Measurements from ENCODE around the gene PEX5L. TPM values are rescaled to one million over a fixed set of nuclear protein-coding genes. Genes with fewer than 3 reads are reported as not detected.

PEX5L gene
- total RNA-seq, 4 donors from 2014 or later, result 1.2 TPM; not detected in 3

DNA sequence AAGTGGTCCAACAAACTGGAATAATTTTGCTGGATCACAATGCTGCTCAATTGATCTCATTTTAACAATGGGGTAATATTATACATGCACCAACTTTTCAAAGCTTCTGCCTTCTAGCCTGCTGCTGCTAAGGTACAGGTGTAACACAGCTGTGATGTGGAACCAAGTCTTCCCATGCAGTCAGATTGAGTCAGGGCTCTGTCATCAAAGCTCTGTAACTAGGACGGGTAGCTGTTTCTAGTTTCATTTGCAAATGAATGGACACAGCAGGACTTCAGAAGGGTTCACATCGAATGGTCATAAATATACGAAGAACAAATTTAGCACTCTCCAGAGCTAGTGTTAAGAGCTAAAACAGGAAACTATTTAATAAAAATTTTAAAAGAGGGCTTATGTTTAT, 194.7 kb downstream of the PEX5L start:
- Histone ChIP-seq H3K4me1 (no peaks in the 10 kb centered on the region), H3K9me3 (no peaks in the 10 kb centered on the region), H3K27ac (no peak overlapping the region), H3K36me3 (no peaks in the 10 kb centered on the region), H3K27me3 (no peaks in the 10 kb centered on the region), H3K4me3 (no peak overlapping the region)
- intact Hi-C loops (cut with DNase I; ENCODE audit: low total_unique reads) (no loop called here), in situ Hi-C loops (cut with MboI; ENCODE audit: low pct_ligation_motif_present in 1 of 4, low pct_unique_long_range_greater_than_20kb in 1 of 4, low sequenced_read_pairs in 3 of 4) (no loop called here)
- 25 to 53% methylated on average over 3 of the region's 3 CpGs for WGBS, 2 donors (ENCODE audit: low coverage in 1 of 2)
- DNase-seq, result no peak
- no peak for TF ChIP-seq POLR2AphosphoS5 (IDR thresholded peaks at IDR 0.05)
- TF ChIP-seq EP300 (IDR thresholded peaks at IDR 0.05; ENCODE audit: low read depth), result no peak
- no peak for TF ChIP-seq CTCF (IDR thresholded peaks at IDR 0.05)
- TF ChIP-seq POLR2A (IDR thresholded peaks at IDR 0.05), result no peak

DNA sequence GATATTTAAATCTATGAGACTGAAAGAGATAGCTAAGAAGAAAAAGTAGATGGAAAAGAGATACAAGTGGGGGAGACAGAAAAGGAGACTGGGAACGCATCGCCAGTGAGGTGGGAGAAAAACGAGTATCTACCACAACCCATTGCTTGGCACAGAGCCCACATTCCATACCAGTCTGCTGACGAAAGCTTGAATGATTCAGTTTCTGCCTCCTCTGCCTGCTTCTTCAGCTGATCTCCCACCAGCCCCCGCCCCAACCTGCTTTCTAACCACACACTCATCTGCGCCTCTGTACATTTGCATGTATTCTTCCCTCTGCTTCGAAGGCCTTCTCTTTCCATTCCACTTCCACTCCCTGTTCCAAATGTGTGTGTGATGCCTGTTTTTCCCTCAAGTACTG, 195.8 kb downstream of the PEX5L start:
- TF ChIP-seq CTCF (IDR thresholded peaks at IDR 0.05) (no peak), EP300 (IDR thresholded peaks at IDR 0.05; ENCODE audit: low read depth) (no peak), POLR2AphosphoS5 (IDR thresholded peaks at IDR 0.05) (no peak), POLR2A (IDR thresholded peaks at IDR 0.05) (no peak)
- in situ Hi-C loops (cut with MboI; ENCODE audit: low pct_ligation_motif_present in 1 of 4, low pct_unique_long_range_greater_than_20kb in 1 of 4, low sequenced_read_pairs in 3 of 4), result no loop called here
- WGBS, 2 donors (ENCODE audit: low coverage in 1 of 2), result 71 to 72% methylated on average over 5 to 7 of the region's 7 CpGs

GRCh38 chr3:179837374-179837773, 199.4 kb downstream of the PEX5L start:
- DNase-seq, result no peak
- intact Hi-C loops (cut with DNase I; ENCODE audit: low total_unique reads) (no loop called here), in situ Hi-C loops (cut with MboI; ENCODE audit: low pct_ligation_motif_present in 1 of 4, low pct_unique_long_range_greater_than_20kb in 1 of 4, low sequenced_read_pairs in 3 of 4) (no loop called here)
- no peak for TF ChIP-seq POLR2AphosphoS5 (IDR thresholded peaks at IDR 0.05)
- no peak for TF ChIP-seq POLR2A (IDR thresholded peaks at IDR 0.05)
- TF ChIP-seq EP300 (IDR thresholded peaks at IDR 0.05; ENCODE audit: low read depth), result no peak
- TF ChIP-seq CTCF (IDR thresholded peaks at IDR 0.05), result no peak
- no peaks in the 10 kb centered on the region for H3K9me3 ChIP-seq
- no peaks in the 10 kb centered on the region for H3K27me3 ChIP-seq
- no peak overlapping the region for H3K27ac ChIP-seq
- no peak overlapping the region for H3K4me3 ChIP-seq
- 86 to 89% methylated on average over 2 of the region's 2 CpGs for WGBS, 2 donors (ENCODE audit: low coverage in 1 of 2)
- no peaks in the 10 kb centered on the region for H3K4me1 ChIP-seq
- no peaks in the 10 kb centered on the region for H3K36me3 ChIP-seq

More for the DNA sequence above, 195.8 kb downstream of the PEX5L start:
- no peak overlapping the region for H3K27ac ChIP-seq
- no peak overlapping the region for H3K4me3 ChIP-seq
- H3K9me3 ChIP-seq, result no peaks in the 10 kb centered on the region
- no peaks in the 10 kb centered on the region for H3K36me3 ChIP-seq
- intact Hi-C loops (cut with DNase I; ENCODE audit: low total_unique reads), result no loop called here
- no peak for DNase-seq
- no peaks in the 10 kb centered on the region for H3K4me1 ChIP-seq
- H3K27me3 ChIP-seq, result no peaks in the 10 kb centered on the region

DNA sequence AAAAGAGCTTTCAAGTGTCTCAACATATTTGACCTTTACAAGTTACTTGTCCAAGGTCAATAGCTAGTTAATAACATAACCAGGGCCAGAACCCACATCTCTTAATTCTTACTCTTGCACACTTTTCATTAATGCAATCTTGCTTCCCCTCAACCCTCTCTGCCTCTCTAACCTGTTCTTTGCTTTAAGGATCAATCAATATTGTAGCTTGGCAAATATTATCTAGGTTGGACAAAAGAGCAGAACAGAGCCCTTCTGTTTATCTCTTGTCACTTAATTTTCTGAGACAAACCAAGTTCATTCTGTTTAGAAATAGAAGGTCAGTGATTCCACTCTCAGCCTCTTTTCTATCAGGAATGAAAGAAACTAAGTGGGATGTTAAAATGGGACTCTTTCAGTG, 203.4 kb downstream of the PEX5L start:
- Histone ChIP-seq H3K36me3 (no peaks in the 10 kb centered on the region), H3K4me3 (no peak overlapping the region), H3K27me3 (peaks cover 3% of the 10 kb centered on the region), H3K4me1 (no peaks in the 10 kb centered on the region), H3K27ac (no peak overlapping the region), H3K9me3 (no peaks in the 10 kb centered on the region)
- intact Hi-C loops (cut with DNase I; ENCODE audit: low total_unique reads) (no loop called here), in situ Hi-C loops (cut with MboI; ENCODE audit: low pct_ligation_motif_present in 1 of 4, low pct_unique_long_range_greater_than_20kb in 1 of 4, low sequenced_read_pairs in 3 of 4) (no loop called here)
- DNase-seq, result no peak
- TF ChIP-seq POLR2AphosphoS5 (IDR thresholded peaks at IDR 0.05), result no peak
- no peak for TF ChIP-seq EP300 (IDR thresholded peaks at IDR 0.05; ENCODE audit: low read depth)
- no peak for TF ChIP-seq CTCF (IDR thresholded peaks at IDR 0.05)
